ENCODE measurements around the gene IFNA6.

GRCh38 chr9:21362287-21362686 is 11.6 kb upstream of the IFNA6 start:
- TF ChIP-seq CTCF (conservative IDR thresholded peaks at IDR 0.05; ENCODE audit: low read length): no peak
- no peak for TF ChIP-seq EZH2phosphoT487 (IDR thresholded peaks at IDR 0.05; ENCODE audit: borderline replicate concordance)
